MM.1S (cell line): ENCODE data around the gene CNMD.

Experiments used
- DNase-seq: peaks from one replicate; pipeline ENCODE4 v3.0.0-alpha.2; 2015
- H2AFZ ChIP-seq: fragments of 300-600 bp; sonication (generic); 2 replicates; pipeline ENCODE4 v1.6.0; 2016; ENCODE audit warnings: antibody characterized with exemption, low read length
- H3F3A ChIP-seq: fragments of 300-600 bp; sonication (generic); 2 replicates; pipeline ENCODE4 v1.6.1; 2016; ENCODE audit warnings: mild to moderate bottlenecking, antibody characterized with exemption, low read length, moderate library complexity, mixed read lengths; ENCODE audit not compliant: insufficient read depth
- H3K27ac ChIP-seq: fragments of 300-600 bp; sonication (generic); 2 replicates; pipeline ENCODE4 v1.5.1; 2016; ENCODE audit warnings: mild to moderate bottlenecking, low read length
- H3K27me3 ChIP-seq: fragments of 300-600 bp; sonication (generic); replicated peaks from 2 replicates; pipeline ENCODE4 v1.6.0; 2016; ENCODE audit warnings: low read length; ENCODE audit not compliant: insufficient read depth
- H3K36me3 ChIP-seq: fragments of 300-600 bp; sonication (generic); replicated peaks from 2 replicates; pipeline ENCODE4 v1.6.1; 2016; ENCODE audit warnings: mild to moderate bottlenecking, low read length, mixed read lengths; ENCODE audit not compliant: insufficient read depth
- H3K4me1 ChIP-seq: fragments of 300-600 bp; sonication (generic); 2 replicates; pipeline ENCODE4 v1.6.1; 2016; ENCODE audit warnings: low read length, mixed read lengths
- H3K4me2 ChIP-seq: fragments of 300-600 bp; sonication (generic); 2 replicates; pipeline ENCODE4 v1.6.0; 2016; ENCODE audit warnings: low read depth, low read length
- H3K4me3 ChIP-seq: fragments of 300-600 bp; sonication (generic); 2 replicates; pipeline ENCODE4 v1.5.1; 2016; ENCODE audit warnings: low read length, mixed read lengths
- H3K79me2 ChIP-seq: fragments of 300-600 bp; sonication (generic); 2 replicates; pipeline ENCODE4 v1.6.1; 2016; ENCODE audit warnings: mixed run types, low read length, mixed read lengths
- H3K9ac ChIP-seq: fragments of 300-600 bp; sonication (generic); 2 replicates; pipeline ENCODE4 v1.6.1; 2016; ENCODE audit warnings: low read length, mixed read lengths
- H3K9me2 ChIP-seq: fragments of 300-600 bp; sonication (generic); replicated peaks from 2 replicates; pipeline ENCODE4 v1.6.1; 2016; ENCODE audit warnings: mild to moderate bottlenecking, low read length, mixed read lengths; ENCODE audit not compliant: insufficient read depth
- H3K9me3 ChIP-seq: fragments of 300-600 bp; sonication (generic); replicated peaks from 2 replicates; pipeline ENCODE4 v1.6.1; 2016; ENCODE audit warnings: mild to moderate bottlenecking, low read length, mixed read lengths; ENCODE audit not compliant: insufficient read depth
- H4K20me1 ChIP-seq: fragments of 300-600 bp; sonication (generic); 2 replicates; pipeline ENCODE4 v1.6.1; 2016; ENCODE audit warnings: mild to moderate bottlenecking, low read length, moderate library complexity, mixed read lengths; ENCODE audit not compliant: insufficient read depth
- CTCF ChIP-seq: fragments of 300-600 bp; sonication (generic); IDR thresholded peaks from 2 replicates; pipeline ENCODE4 v1.5.1; 2016; ENCODE audit warnings: antibody characterized with exemption, low read length, mixed read lengths
- EZH2 ChIP-seq: fragments of 300-600 bp; sonication (generic); optimal IDR thresholded peaks from 2 replicates; pipeline ENCODE3; 2017; ENCODE audit warnings: low read depth, mild to moderate bottlenecking, antibody characterized with exemption, low read length, mixed read lengths
- EZH2phosphoT487 ChIP-seq: fragments of 300-600 bp; sonication (generic); IDR thresholded peaks from 2 replicates; pipeline ENCODE4 v1.6.1; 2018; ENCODE audit warnings: antibody characterized with exemption, low read length

Gene CNMD

DNA sequence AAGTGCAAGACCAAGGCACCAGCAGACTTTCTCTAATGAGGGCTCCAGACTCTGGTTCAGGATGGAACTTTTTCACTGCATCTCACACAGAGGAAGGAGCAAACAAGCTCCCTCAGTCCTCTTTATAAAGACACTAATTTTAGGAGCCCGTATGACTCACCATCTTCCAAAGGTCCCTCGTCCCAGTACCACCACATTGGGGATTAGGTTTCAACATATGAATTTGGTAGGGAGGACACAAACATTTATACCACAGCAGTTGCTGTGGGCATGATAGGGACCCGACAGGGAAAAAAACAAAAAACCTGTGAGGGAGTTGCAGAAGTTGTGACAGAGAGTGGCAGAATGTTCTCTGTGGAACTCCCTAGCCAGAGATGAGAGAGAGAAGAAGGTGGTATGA lies 6.5 kb upstream of the CNMD start:
- H4K20me1 ChIP-seq, result no peaks in the 10 kb centered on the region
- H3K4me3 ChIP-seq, result no peak overlapping the region
- H3K9me3 ChIP-seq, result no peaks in the 10 kb centered on the region
- H3K9me2 ChIP-seq, result no peaks in the 10 kb centered on the region
- DNase-seq, result no peak
- no peaks in the 10 kb centered on the region for H3F3A ChIP-seq
- no peaks in the 10 kb centered on the region for H3K79me2 ChIP-seq
- H2AFZ ChIP-seq, result no peak overlapping the region
- no peak overlapping the region for H3K9ac ChIP-seq
- no peak overlapping the region for H3K27ac ChIP-seq
- H3K4me1 ChIP-seq, result no peaks in the 10 kb centered on the region
- no peaks in the 10 kb centered on the region for H3K36me3 ChIP-seq
- H3K4me2 ChIP-seq, result no peak overlapping the region
- H3K27me3 ChIP-seq, result no peaks in the 10 kb centered on the region
- TF ChIP-seq EZH2, result no peak
- no peak for TF ChIP-seq EZH2phosphoT487
- no peak for TF ChIP-seq CTCF

GRCh38 chr13:52744842-52745375 lies 5.3 kb upstream of the CNMD start:
- no peaks in the 10 kb centered on the region for H3K4me1 ChIP-seq
- H3F3A ChIP-seq, result no peaks in the 10 kb centered on the region
- H2AFZ ChIP-seq, result no peak overlapping the region
- H3K27me3 ChIP-seq, result no peaks in the 10 kb centered on the region
- no peaks in the 10 kb centered on the region for H3K9me2 ChIP-seq
- H3K79me2 ChIP-seq, result no peaks in the 10 kb centered on the region
- H3K36me3 ChIP-seq, result no peaks in the 10 kb centered on the region
- H3K4me3 ChIP-seq, result no peak overlapping the region
- no peak overlapping the region for H3K4me2 ChIP-seq
- DNase-seq, result no peak
- TF ChIP-seq EZH2, result no peak
- TF ChIP-seq CTCF, result no peak
- TF ChIP-seq EZH2phosphoT487, result no peak
- H3K27ac ChIP-seq, result no peak overlapping the region
- H3K9ac ChIP-seq, result no peak overlapping the region
- H4K20me1 ChIP-seq, result no peaks in the 10 kb centered on the region
- no peaks in the 10 kb centered on the region for H3K9me3 ChIP-seq

DNA sequence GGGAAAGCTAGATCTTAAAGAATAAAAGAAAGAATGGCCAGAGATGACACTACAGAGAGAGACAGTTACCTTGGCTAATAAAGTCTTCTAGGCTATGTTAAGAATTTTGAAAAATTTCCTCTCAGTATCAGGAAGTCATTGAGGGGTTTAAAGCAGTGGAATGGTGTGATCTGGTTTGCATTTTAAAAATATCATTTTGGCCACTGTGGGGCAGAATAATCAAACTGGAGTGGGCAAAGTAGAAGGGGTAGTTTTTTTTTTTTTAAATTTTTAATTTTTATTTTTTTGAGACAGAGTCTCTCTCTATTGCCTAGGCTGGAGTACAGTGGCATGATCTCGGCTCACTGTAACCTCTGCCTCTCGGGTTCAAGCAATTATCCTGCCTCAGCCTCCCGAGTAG lies 4.4 kb upstream of the CNMD start:
- Histone ChIP-seq H4K20me1 (no peaks in the 10 kb centered on the region), H3K4me2 (no peak overlapping the region), H2AFZ (no peak overlapping the region), H3F3A (no peaks in the 10 kb centered on the region), H3K9me3 (no peaks in the 10 kb centered on the region), H3K4me1 (no peaks in the 10 kb centered on the region), H3K4me3 (no peak overlapping the region), H3K79me2 (no peaks in the 10 kb centered on the region), H3K27ac (no peak overlapping the region), H3K9me2 (no peaks in the 10 kb centered on the region), H3K9ac (no peak overlapping the region), H3K27me3 (no peaks in the 10 kb centered on the region), H3K36me3 (no peaks in the 10 kb centered on the region)
- peak; percentile 5; the same call in 1 of the 2 replicates for TF ChIP-seq CTCF
- TF ChIP-seq EZH2phosphoT487, result no peak
- no peak for TF ChIP-seq EZH2
- no peak for DNase-seq
